COR-L47 (cell line): Measurements from ENCODE around the gene FAM98C.
"Not testable (repeated sequence)": the region's sequence is repeated elsewhere in the genome, so short reads cannot be mapped to it uniquely, and the experiment has no call there.

ENCODE experiments used
- DNase-seq: peaks from one replicate; lab custom pipeline; 2025; lab: John Stamatoyannopoulos, UW

Gene FAM98C

GRCh38 chr19:38399081-38399480 lies 3.8 kb upstream of the FAM98C start:
- no peak for DNase-seq

DNA sequence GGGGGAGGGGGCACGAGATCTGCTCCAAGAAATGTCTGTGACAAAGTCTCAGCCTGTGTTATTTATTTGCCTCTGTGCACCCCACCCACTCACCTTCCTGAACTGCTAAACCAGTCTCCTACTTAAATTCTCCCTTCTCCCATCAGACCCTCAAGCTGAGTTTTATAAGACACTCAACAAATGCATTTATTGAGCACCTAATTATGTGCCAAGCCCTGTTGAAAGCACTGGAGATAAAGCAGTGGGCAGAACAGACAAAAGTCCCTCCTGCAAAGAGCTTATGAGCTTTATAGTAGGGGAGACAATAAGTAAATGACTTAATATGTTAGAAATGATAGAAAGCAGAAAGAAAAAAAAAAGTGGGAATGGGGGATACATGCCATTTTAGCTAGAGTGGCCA lies 3.4 kb upstream of the FAM98C start:
- DNase-seq = no peak

- no peak for DNase-seq
Observed at GRCh38 chr19:38400361-38400760, 2.5 kb upstream of the FAM98C start.

- DNase-seq = no peak
Observed at GRCh38 chr19:38401148-38401547, 1.7 kb upstream of the FAM98C start.

GRCh38 chr19:38402623-38402966 lies 298 bp upstream of the FAM98C start:
- no peak for DNase-seq

GRCh38 chr19:38404858-38405257 lies 2.0 kb downstream of the FAM98C start:
- DNase-seq = no peak

DNA sequence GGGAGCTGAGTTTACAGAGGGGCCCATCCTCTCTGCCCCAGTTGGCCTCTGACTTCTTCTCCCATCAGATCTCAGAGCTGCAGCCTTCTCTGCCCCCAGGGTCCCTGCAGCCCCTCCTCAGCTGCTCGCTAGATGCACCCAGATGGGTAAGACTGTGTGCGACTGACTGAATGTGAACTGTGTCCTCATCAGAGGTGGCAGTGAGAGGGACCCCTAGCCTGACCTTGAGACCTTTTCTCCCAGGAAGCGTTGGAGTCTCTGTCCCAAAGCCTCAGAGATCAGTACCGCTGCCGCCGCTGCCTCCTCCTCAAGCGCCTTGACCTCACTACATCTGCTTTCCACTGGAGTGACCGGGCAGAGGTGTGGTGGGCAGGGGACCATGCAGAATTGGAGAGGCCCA lies 2.4 kb downstream of the FAM98C start:
- DNase-seq = no peak

DNA sequence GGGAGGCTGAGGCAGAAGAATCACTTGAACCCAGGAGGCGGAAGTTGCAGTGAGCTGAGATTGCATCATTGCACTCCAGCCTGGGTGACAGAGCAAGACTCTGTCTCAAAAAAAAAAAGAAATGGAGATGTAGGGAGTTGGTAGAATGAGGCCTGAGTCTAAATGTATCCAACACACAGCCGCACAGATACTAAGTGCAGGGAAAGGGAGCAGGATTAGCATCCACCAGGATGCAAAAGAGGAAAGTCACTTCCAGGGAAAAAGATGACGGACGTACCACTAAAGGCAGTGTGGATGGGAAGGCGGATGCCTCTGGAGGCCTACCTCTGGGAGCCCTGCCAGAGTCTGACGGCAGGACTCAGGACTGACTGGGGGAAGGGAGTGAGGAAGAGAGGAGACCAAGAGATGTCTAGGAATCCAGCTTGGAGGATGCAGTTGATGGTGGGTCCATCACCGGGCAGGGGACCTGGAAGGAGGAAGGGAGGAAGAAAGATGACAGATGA lies 6.8 kb downstream of the FAM98C start:
- DNase-seq = no peak

DNA sequence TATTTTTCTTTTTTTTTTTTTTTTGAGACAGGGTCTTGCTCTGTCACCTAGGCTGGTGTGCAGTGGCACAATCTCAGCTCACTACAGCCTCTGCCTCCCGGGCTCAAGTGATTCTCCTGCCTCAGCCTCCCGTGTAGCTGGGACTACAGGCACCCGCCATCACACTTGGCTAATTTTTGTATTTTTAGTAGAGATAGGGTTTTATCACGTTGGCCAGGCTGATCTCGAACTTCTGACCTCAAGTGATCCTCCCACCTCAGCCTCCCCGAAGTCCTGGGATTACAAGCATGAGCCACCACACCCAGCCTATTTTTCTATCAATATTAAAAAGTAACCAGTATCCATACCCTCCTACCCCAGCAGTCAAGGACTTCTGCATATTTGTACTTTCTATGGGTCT lies 7.5 kb downstream of the FAM98C start:
- DNase-seq = not testable (repeated sequence)

- no peak for DNase-seq
Observed at GRCh38 chr19:38411041-38411712, 8.3 kb downstream of the FAM98C start.

DNA sequence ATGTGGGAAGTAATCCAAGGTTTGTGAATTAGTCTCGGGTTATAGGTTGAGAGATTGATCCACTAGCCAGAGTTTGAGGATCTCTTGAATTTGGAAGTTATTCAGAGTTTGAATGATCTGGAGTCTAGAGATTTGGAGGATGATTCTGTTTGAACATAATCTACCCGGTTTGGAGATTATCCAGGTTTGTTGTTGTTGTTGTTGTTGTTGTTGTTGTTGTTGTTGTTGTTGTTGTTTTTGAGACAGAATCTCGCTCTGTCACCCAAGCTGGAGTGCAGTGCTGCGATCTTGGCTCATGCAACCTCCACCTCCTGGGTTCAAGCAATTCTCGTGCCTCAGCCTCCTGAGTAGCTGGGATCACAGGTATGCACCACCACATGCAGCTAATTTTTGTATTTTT lies 9.0 kb downstream of the FAM98C start:
- DNase-seq = not testable (repeated sequence)

DNA sequence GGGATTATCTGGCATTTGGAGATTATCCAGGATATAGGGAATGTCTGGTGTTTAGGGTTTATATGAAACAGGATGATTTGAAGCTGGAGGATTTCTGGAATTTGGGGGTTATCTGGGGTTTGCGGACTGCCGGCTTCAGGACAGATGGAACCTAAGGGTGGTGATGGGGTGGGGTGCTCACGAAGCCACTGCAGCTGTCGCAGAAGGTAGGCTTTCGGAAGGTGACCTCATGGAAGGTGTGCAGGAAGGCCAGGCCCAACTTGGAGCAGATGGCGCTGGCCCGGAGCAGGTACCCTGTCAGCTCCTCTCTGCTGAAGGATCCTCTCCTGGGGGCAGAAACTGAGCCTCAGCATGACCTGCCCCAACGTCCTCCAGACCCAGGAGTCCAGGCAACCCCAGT lies 9.6 kb downstream of the FAM98C start:
- no peak for DNase-seq

DNA sequence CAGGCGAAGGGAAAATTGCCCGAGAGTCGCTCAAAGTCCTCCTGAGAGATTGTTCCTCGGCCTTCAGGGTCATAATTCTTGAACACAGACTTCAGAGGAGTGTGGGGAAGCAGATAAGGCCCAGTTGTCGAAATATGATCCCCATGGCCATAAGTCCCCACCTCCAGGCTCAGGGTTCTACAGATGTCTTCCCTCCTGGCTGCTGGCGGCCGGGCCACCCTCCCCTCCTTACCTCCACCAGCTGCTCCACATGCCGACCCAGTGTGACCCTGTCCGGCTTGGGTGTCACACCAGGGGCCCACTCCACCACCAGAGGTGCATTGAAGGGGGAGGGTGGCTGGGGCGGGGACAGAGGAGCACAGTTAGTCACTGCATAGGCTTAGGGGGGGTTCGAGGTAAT lies 10.1 kb downstream of the FAM98C start:
- no peak for DNase-seq

- no peak for DNase-seq
Observed at GRCh38 chr19:38413416-38413815, 10.5 kb downstream of the FAM98C start.

DNA sequence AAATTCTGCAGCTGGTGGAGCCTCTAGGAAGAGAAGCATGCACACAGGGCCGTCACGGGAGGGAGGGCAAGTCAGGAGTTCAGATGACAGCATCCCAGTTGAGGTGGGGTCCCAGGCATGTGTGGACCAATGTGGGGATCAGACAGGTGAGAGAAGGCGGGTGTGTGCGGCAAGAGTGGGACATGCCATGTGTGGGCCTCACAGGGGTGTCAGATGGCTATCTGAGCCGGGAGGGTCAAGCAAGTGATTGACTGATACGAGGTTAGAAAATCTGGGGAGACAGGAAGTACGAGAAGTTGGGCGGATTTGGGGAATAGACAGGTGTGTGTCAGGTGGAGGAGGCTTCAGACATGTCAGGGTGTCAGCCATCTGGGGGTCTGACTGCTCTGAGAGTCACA lies 14.3 kb downstream of the FAM98C start:
- DNase-seq = no peak

- DNase-seq = no peak
Observed at GRCh38 chr19:38417544-38418506, 14.9 kb downstream of the FAM98C start.

DNA sequence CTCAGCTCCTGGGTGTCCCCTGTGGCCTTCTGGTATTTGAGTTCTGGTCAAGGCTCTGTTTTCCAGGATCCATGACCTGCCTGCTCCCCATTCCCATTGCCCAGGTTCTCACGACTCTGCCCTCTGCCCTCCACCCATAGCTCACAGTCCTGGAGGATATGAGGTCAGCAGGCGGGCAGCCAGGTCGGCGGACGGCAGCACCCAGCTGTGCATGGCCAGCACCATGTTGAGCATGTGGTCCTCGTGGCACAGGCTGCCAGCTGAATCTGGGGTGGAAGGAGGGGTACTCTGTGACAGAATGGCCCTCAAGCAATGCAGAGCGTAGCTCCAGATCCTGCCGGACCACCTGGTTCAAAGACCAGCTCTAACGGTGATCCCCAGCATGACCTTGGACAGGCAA lies 18.0 kb downstream of the FAM98C start:
- no peak for DNase-seq

GRCh38 chr19:38421856-38422255 lies 19.0 kb downstream of the FAM98C start:
- no peak for DNase-seq

DNA sequence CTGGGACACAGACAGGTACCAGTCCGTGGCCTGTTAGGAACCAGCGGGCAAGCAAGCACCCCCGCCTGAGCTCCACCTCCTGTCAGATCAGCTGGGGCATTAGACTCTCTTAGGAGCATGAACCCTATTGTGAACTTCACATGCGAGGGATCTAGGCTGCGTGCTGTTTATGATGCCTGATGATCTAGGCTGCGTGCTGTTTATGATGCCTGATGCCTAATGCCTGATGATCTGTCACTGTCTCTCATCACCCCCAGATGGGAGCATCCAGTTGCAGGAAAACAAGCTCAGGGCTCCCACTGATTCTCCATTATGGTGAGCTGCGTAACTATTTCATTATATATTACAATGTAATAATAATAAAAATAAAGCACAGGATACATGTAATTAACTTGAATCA lies 19.5 kb downstream of the FAM98C start:
- no peak for DNase-seq

DNA sequence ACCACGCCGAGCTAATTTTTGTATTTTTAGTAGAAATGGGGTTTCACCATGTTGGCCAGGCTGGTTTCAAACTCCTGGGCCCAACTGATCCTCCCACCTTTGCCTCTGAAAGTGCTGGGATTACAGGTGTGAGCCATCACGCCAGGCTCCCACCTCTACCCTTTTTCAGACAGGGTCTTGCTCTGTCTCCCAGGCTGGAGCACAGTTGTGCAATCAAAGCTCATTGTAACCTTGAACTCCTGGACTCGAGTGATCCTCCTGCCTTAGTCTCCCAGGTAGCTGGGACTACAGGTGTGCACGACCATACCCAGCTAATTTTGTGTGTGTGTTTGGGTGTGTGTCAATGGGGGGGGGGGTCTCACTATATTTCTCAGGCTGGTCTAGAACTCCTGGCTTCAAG lies 21.4 kb downstream of the FAM98C start:
- no peak for DNase-seq

DNA sequence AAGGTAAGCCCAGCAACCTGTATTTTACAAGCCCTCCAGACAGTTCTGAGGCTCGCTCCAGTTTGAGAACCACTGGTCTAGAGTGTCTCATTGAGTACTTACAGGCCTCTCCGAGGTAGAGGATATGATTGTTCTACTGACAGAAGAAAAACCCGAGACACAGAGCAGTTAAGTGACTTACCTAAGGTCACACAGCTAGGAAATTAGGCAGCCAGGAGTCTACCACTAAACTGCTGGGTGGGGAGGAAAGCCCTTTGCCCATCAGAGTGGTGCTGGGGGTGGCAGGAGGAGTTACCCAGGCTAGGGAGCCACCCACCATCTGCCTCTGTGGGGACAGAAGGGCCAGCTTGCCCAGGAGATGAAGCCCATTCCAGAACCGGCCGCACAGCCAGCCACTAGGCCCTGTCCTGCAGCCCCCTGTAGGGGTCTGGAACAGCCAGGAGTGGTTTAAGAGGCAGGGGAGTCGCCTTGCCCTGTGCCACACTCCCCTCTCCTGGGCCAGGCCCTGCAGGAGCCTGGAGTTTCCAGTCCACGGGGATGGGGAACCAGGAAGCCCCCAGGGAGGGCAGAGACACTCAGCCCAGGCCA lies 22.4 kb downstream of the FAM98C start:
- no peak for DNase-seq

DNA sequence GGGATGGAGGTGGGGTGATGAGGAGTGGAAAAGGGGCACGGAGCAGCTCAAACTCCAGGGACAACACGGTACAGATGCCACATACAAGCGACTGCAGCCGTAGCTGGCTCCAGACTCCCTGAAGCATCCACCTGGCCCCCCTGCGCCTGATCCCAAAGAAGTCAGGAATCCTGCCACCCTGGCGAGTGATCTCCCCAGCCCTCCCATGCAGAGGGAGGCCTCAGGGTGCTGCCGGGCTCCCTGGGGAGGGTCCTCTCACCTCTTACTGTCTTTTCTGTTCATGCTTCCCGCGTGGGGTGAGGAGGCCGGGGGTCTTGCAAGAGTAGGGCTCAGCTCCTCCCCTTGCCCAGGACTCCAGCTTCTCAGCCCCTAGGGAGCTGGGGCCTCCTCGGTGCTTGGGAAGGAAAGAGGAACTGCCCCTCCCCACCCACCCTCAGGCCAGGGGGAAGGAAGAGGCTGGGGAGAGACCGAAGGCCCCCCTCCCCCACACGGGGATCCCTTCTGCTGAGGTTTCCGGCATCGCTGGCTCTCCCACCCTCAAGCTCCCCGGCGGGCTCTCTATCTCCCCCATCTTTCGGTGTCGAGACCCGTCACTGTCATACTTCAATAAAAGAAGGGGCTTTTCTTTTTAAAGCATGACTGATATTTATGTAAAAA lies 23.0 kb downstream of the FAM98C start, which contains the start of gene RASGRP4:
Gene RASGRP4 (minus strand): TSS at position 410 of the 657 bp plus-strand sequence. CDS start 128 bp downstream, at position 282.
- no peak for DNase-seq
